T-helper 2 cell treated with Interferon-gamma antibody and Interleukin-4, amounts not matched to agents 5 μg/mL and 100 μg/mL, for 36 hours (primary cell): ENCODE measurements around the gene IL33.

Source experiments
- DNase-seq: peaks from one replicate; pipeline ENCODE4 v3.0.0; 2021; ENCODE audit warnings: low spot score
- H3K27ac Mint-ChIP-seq: one replicate; pipeline ENCODE4 v1.8.0; 2021; ENCODE audit warnings: mild to moderate bottlenecking, mixed read lengths
- H3K27me3 Mint-ChIP-seq: one replicate; pipeline ENCODE4 v1.8.0; 2021; ENCODE audit warnings: low read depth, mixed read lengths
- H3K36me3 Mint-ChIP-seq: one replicate; pipeline ENCODE4 v1.8.0; 2021; ENCODE audit warnings: low read depth, mixed read lengths
- H3K4me1 Mint-ChIP-seq: one replicate; pipeline ENCODE4 v1.8.0; 2021; ENCODE audit warnings: low read depth, mixed read lengths
- H3K4me3 Mint-ChIP-seq: one replicate; pipeline ENCODE4 v1.8.0; 2022; ENCODE audit warnings: mild to moderate bottlenecking, moderate library complexity, mixed read lengths
- H3K9me3 Mint-ChIP-seq: one replicate; pipeline ENCODE4 v1.8.0; 2021; ENCODE audit warnings: mixed read lengths

Gene IL33

DNA sequence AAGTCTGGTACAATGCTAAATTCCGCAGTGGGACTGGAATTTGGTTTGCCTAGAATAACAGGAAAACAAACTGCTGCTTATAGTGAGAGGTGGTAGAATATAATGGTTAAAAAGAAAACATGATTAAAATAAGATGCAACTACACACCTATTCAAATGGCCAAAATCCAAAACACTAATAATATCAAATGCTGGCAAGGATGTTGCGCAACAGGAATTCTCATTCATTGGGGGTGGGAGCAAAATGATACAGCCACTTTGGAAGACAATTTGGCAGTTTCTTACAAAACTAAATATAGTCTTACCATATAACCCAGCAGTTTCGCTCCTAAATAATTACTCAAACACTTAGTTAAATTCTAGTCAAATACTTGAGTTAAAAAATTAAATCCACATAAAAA, 61.8 kb downstream of the IL33 start:
- peaks cover 12% of the 10 kb centered on the region for H3K27me3 Mint-ChIP-seq
- H3K9me3 Mint-ChIP-seq, result no peaks in the 10 kb centered on the region

DNA sequence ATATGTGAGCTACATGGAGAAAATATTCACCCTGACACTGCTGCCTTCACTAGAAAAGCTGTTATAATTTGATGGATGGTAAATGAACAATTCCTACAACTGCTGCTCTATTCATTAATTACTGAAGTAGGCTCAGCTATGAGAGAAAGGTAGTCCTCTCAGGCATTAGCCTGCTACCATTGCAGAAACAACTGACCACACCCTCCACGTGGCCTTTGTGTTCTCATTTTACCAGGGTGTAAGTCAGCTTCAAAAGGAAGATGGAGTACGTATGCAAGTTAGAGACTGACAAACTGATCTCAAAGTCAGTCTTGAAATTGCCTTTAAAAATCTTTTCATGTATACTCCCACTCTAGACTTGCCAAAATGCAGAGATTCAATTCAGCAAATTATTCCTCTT, 86.3 kb downstream of the IL33 start:
- H3K27me3 Mint-ChIP-seq, result peaks cover 11% of the 10 kb centered on the region
- no peak for DNase-seq
- no peak overlapping the region for H3K27ac Mint-ChIP-seq
- H3K4me3 Mint-ChIP-seq, result no peak overlapping the region
- H3K4me1 Mint-ChIP-seq, result no peaks in the 10 kb centered on the region
- H3K36me3 Mint-ChIP-seq, result no peaks in the 10 kb centered on the region
- H3K9me3 Mint-ChIP-seq, result no peaks in the 10 kb centered on the region

More for the DNA sequence above, 61.8 kb downstream of the IL33 start:
- H3K4me1 Mint-ChIP-seq, result no peaks in the 10 kb centered on the region
- no peak overlapping the region for H3K4me3 Mint-ChIP-seq
- DNase-seq, result no peak
- H3K27ac Mint-ChIP-seq, result no peak overlapping the region
- no peaks in the 10 kb centered on the region for H3K36me3 Mint-ChIP-seq

DNA sequence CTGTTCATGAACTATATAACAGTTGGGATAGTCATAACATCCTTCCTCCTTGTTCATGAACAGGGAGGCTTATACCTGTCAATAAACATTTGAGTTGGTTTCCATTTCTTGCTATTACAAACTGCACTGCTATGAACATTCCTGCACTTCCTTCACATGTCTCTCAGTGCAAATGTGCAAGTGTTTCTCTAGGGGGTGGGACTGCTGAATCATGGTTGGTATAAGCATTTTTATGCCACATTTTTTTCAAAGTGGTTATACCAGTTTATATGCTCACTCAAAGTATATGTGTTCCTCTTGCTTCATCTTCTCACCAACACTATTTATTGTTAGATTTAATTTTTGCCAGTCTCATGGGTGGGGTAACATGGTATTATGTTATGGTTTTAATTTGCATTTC, 86.8 kb downstream of the IL33 start:
- H3K27me3 Mint-ChIP-seq, result peaks cover 12% of the 10 kb centered on the region
- H3K4me1 Mint-ChIP-seq, result no peaks in the 10 kb centered on the region
- no peak for DNase-seq
- no peak overlapping the region for H3K4me3 Mint-ChIP-seq
- H3K36me3 Mint-ChIP-seq, result no peaks in the 10 kb centered on the region
- H3K9me3 Mint-ChIP-seq, result no peaks in the 10 kb centered on the region
- no peak overlapping the region for H3K27ac Mint-ChIP-seq

DNA sequence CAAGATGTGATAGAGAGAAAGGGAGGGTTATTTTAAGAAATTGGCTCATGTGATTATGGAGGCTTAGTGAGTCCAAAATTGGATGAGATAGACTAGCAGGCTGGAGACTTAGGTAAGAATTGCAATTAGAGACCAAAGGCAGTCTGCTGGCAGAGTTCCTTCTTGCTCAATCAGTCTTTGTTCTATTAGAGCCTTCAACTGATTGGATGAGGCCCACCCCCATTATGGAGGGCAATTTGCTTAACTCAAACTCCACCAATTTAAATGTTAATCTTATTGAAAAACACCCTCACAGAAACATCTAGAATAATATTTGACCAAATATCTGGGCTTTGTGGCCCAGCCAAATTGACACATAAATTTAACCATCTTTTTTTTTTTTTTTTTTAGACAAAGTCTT, 88.6 kb downstream of the IL33 start:
- H3K27me3 Mint-ChIP-seq, result peaks cover 16% of the 10 kb centered on the region
- H3K36me3 Mint-ChIP-seq, result no peaks in the 10 kb centered on the region
- no peak overlapping the region for H3K4me3 Mint-ChIP-seq
- no peak overlapping the region for H3K27ac Mint-ChIP-seq
- no peak for DNase-seq
- H3K9me3 Mint-ChIP-seq, result no peaks in the 10 kb centered on the region
- no peaks in the 10 kb centered on the region for H3K4me1 Mint-ChIP-seq

DNA sequence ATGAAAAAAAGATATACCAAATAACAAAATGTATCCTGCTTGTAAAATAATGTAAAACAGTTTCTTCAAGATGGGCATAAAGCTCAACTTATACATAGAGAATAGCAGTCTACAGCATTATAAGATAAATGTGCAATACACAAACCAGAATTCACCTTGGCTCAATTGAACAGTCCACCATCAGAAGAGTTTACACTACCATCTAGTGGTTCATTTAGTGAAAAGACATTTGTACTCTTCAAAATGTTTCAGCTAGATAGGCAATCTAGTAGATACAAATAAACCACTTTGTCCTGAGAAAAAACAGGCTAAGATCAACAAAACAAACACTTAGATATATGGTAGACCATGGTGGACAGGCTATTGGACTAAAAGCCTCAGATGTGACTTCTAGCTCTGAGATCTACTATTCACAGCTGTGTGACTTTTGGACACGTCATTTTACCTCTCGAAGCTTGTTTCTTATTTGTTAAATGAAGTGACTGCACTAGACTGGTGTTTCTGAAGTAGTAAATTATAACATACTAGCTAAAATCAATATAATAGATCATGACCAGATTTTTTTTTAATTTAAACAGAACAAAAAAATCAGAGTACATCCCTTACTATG, 90.5 kb downstream of the IL33 start:
- no peak for DNase-seq
- Mint-ChIP-seq H3K27ac (no peak overlapping the region), H3K4me3 (no peak overlapping the region), H3K27me3 (peaks cover 13% of the 10 kb centered on the region), H3K9me3 (no peaks in the 10 kb centered on the region), H3K4me1 (no peaks in the 10 kb centered on the region), H3K36me3 (no peaks in the 10 kb centered on the region)
